SHP77 treated with DMSO at 0.1 percent for 48 hours (cell line): ENCODE data around the gene GLRX3.

ENCODE experiments used
- DNase-seq: peaks from one replicate; lab custom pipeline; 2025; lab: John Stamatoyannopoulos, UW

GLRX3 gene

GRCh38 chr10:130137659-130138478 lies 1.7 kb downstream of the GLRX3 start:
- DNase-seq = no peak

GRCh38 chr10:130138479-130138866 lies 2.3 kb downstream of the GLRX3 start:
- peak; percentile 81 for DNase-seq

DNA sequence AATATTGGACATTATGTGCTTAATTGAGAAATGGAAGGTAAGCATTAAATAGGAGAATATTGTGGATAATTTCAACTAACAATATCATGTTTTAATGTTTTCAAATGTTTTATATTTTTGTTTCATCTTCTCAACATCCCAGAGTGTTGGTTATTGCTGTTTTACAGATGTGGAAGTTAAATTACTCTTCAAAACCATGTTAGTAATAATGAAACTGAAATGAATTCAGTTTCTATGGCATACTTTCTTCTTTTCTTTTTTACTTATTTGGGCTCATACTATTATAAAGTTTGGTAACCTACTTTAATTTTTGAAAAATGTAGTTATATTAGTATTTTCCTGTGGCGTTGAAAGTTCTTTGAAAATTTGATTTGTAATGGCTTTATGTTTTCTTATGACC lies 4.2 kb downstream of the GLRX3 start:
- DNase-seq = no peak

- no peak for DNase-seq
Observed at GRCh38 chr10:130141038-130141437, 4.8 kb downstream of the GLRX3 start.

DNA sequence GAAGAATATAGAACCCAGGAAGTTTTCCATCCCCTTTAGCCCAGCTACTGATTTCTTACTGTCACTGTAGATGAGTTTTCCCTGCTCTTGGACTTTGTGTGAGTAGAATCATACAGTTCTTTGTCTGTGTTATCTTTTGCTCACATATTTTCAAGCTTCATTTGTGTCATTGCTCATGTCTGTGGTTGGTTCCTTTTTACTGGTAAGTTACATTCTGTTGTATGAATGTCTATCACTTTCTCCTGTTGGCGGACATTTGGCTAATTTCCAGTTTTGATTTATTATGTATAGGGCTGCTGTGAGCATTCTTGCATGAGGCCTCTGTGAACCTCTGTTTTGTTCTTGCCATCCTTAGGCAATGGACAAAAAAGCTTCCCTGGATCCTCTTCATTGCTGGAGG lies 5.3 kb downstream of the GLRX3 start:
- DNase-seq = no peak

- no peak for DNase-seq
Observed at GRCh38 chr10:130141878-130142277, 5.7 kb downstream of the GLRX3 start.

DNA sequence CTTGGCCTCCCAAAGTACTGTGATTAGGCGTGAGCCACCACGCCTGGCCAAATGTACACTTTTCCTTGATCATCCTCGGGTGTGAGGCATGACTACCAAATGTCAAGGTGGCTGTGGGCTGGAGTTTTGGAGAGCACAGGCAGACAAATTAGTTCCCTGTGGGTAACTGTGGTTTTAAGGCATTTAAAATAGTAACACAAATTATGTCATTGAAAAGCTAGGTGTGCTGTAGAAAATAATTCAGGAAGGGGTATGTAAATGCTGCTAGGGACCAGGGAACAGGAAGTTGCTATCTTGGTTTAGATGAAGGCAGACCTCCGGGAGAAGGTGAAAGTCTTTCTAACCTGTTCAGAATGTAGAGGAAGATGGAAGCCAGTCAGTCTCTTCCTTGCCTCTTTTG lies 9.9 kb downstream of the GLRX3 start:
- DNase-seq = no peak

DNA sequence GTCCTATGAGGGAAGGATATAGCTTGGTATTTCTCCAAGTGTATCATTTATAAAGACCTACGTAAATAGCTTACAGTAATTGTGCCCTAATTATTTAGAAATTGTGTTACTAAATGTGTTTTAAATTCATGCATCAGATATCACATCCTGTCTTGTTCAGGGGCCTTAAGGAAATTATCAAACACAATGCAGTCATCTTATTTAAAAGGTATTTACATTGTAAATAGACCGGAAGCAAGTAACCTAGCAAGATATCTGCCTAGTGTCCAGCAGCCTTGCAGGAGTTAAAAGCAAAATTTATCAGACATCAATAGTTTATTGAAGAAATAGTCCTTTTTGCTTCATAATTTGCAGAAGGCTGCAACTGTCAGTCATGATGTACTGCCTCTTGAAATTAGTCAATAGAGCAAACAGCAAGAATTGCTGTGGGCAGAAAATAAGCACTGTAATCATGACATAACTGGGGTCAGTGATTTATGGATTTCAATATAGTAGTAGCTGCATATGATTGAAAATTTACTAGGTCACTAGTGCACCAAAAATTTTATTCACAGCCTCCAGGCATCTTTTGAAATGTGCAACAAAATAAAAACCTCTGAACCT lies 23.1 kb downstream of the GLRX3 start:
- DNase-seq = no peak

GRCh38 chr10:130160775-130161174 lies 24.6 kb downstream of the GLRX3 start:
- DNase-seq = no peak

DNA sequence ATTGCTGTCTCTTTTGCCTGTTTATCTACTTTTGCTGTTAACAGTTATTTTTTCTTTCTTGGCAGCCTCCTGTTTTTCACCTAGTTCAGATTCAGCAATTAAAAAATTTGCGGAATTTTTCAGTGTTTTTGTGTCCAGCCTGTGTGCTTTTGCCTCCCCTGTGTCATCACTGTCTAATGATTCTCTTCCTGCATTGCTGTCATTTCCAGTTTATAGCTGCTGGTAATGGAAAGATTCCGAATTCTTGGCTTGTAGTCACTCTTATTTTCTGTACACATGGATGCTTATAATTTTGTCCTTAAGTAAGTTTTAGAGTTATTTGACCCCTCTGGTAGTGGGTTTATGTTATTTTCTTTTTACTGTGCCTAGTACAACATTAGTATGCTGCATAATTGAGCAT lies 25.1 kb downstream of the GLRX3 start:
- DNase-seq = no peak

GRCh38 chr10:130167193-130167592 lies 31.0 kb downstream of the GLRX3 start:
- DNase-seq = no peak

DNA sequence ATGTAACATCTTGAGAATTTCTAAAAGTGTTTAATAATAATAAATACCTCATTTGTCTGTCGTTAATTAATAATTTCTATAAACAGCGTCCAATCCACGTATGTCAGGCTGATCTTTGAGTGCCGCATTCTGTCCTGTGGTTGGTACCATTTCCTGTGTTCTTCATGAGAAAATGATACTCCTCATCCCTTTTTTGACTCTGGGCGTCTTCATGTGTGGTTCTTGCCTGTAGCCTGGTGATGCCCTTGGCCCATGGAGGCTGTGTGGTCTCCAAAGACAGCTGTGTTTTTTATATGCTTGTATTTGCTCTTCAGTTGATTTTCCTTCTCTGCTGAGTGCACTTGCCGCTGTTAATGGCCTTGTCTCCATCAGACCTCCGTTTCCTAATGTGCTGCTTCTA lies 31.5 kb downstream of the GLRX3 start:
- no peak for DNase-seq

- DNase-seq = no peak
Observed at GRCh38 chr10:130169136-130169859, 33.1 kb downstream of the GLRX3 start.

GRCh38 chr10:130171196-130171595 lies 35.0 kb downstream of the GLRX3 start:
- no peak for DNase-seq

DNA sequence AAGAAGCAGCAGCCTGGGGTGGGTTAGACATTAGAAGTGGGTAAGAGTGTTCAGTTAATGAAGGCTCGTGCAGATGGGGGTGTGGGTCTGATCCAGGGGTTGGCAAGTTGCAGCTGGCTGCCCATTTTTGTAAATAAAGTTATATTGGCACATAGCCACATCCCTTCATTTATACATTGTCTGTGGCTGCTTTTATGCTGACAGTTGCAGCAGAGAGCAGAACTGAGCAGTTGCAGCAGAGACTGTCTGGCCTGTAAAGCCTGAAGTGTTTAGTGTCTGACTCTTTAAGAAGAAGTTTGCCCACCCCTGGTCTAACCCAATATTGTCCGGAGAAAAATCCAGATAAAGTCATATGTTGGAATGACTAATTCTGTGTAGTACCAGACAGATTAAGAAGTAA lies 38.1 kb downstream of the GLRX3 start:
- DNase-seq = no peak

GRCh38 chr10:130175074-130175473 lies 38.9 kb downstream of the GLRX3 start:
- DNase-seq = no peak

- DNase-seq = no peak
Observed at GRCh38 chr10:130177250-130177649, 41.1 kb downstream of the GLRX3 start.

- DNase-seq = no peak
Observed at GRCh38 chr10:130179640-130180039, 43.4 kb downstream of the GLRX3 start.

DNA sequence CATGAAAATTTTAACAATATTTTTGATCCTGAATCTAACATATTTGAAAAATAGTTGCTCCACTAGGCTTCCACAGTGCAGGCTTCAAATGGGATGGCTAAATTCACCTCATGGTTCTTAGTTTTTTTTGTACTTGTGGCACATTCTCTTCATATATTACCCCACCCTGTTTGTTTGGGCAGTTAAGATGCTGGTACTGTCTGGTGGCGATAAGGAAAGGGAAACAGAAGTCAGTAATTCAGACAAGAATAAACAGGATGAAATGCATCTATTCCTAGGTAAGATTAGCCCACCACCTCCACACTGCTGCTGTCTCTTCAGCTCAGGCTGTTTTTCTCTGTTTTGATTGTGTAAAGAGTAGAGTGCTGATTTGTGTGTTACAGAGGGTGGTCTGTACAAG lies 44.2 kb downstream of the GLRX3 start:
- DNase-seq = no peak

DNA sequence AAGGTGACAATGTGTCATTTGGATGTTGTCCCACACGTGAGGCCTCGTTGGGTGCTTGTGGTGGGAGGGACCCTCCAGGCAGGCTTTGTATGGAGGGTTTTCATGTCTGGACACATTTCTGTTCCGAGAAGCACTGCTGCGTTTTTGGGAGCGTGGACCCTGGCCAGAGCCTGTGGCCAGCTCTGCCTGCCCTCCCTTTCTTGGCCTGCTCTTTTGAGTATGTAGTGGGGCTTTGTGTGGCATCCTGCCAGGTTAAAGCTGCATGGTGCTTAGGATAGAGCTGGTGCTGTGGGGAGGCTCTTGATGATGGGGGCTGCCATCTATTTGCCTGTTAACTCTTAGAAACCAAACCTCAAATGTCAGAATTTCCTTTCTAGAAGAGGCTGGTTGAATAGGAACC lies 45.7 kb downstream of the GLRX3 start:
- no peak for DNase-seq

DNA sequence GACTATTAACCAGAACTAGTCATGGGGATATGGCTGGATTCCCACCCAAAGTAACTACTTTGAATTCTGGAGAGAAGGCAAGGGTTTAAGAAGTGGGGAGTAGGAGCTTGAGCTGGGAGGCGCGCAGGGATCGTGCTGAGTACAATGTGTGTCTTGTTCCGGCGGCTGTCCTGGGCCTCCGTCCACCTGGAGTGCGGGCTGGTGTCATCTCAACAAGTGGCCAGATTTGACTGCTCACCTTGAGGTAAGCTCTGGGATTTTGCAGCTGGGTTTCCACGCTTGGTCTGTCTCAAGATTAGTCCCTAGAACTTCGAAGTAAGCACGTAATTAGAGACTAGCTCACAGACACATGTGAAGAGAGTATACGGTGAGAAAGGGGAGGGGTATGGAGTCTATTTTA lies 49.4 kb downstream of the GLRX3 start:
- DNase-seq = no peak

DNA sequence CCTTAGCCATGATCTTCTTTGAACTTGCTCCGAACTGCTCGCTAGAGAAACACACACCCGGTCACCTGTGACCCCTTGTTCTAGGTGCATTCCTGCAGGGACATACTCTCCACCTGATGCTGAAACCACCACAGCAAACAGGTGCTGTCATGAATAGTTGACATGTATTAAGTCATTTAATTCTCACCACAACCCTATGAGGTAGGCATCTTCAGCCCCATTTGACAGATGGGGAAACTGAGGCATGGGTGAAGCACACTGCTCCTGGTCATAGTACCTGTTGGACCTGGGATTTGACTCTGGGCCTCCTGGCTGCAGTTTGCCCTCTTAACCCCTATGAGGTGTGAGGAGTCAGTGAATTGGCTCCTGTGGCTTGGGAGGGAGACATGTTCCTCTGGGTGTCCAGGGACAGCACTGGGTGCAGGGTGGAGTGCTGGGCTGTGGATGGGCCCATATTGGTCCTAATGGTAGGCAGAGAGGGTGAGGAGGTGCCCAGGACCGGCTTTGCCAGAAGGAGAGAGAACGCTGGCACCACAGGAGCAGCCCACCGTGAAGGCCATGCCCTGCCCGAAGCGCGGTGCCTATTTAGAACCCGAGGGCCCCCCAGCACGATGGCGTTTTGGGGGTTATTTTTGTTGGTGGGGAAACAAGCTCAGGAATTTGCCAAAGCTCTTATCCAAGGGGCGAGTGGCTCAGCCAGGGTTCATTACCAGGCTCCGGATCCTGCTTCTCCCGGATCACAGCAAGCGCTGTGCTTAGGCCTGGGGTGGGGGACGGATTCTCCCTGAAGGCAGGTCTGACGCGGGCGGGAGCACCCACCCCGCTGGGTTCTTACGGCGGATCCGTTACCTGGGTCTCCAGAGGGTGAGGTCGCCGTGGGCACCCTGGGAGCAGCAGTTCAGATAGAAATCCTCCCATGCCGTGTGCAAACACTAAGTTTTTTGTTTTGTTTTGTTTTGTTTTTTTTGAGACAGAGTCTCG lies 52.3 kb downstream of the GLRX3 start:
- no peak for DNase-seq
